CD4-positive, alpha-beta T cell treated with Interleukin-4 for 4 hours (primary cell): Measurements from ENCODE around the gene PFDN1.

Experiments used
- DNase-seq: peaks from one replicate; pipeline ENCODE4 v3.0.0-alpha.2; 2020

The PFDN1 gene

GRCh38 chr5:140328036-140328764, 25.3 kb upstream of the PFDN1 start:
- DNase-seq, result no peak

GRCh38 chr5:140327589-140327988, 24.7 kb upstream of the PFDN1 start:
- DNase-seq, result no peak

- DNase-seq, result no peak
Observed at GRCh38 chr5:140325486-140325885, 22.6 kb upstream of the PFDN1 start.

- no peak for DNase-seq
Observed at GRCh38 chr5:140324617-140325241, 21.8 kb upstream of the PFDN1 start.

- DNase-seq, result no peak
Observed at GRCh38 chr5:140324041-140324600, 21.2 kb upstream of the PFDN1 start.

- no peak for DNase-seq
Observed at GRCh38 chr5:140322751-140323731, 20.1 kb upstream of the PFDN1 start.

- DNase-seq, result no peak
Observed at GRCh38 chr5:140321796-140322195, 18.9 kb upstream of the PFDN1 start.

- DNase-seq, result no peak
Observed at GRCh38 chr5:140319833-140320232, 16.9 kb upstream of the PFDN1 start.

GRCh38 chr5:140318792-140319191, 15.9 kb upstream of the PFDN1 start:
- DNase-seq, result no peak

- DNase-seq, result no peak
Observed at GRCh38 chr5:140317859-140318258, 15.0 kb upstream of the PFDN1 start.

GRCh38 chr5:140312791-140313189, 9.9 kb upstream of the PFDN1 start:
- DNase-seq, result no peak

- DNase-seq, result no peak
Observed at GRCh38 chr5:140312067-140312790, 9.3 kb upstream of the PFDN1 start.

GRCh38 chr5:140311011-140311467, 8.1 kb upstream of the PFDN1 start:
- no peak for DNase-seq

- DNase-seq, result no peak
Observed at GRCh38 chr5:140310434-140310833, 7.5 kb upstream of the PFDN1 start.

- DNase-seq, result no peak
Observed at GRCh38 chr5:140309706-140310249, 6.9 kb upstream of the PFDN1 start.

- DNase-seq, result no peak
Observed at GRCh38 chr5:140305471-140305870, 2.6 kb upstream of the PFDN1 start.

GRCh38 chr5:140303966-140304365, 1.1 kb upstream of the PFDN1 start:
- no peak for DNase-seq

GRCh38 chr5:140301136-140301535, 1.8 kb downstream of the PFDN1 start:
- no peak for DNase-seq

- DNase-seq, result no peak
Observed at GRCh38 chr5:140299056-140299455, 3.8 kb downstream of the PFDN1 start.

- no peak for DNase-seq
Observed at GRCh38 chr5:140298183-140298601, 4.7 kb downstream of the PFDN1 start.

GRCh38 chr5:140297283-140297682, 5.6 kb downstream of the PFDN1 start:
- no peak for DNase-seq

GRCh38 chr5:140296289-140296688, 6.6 kb downstream of the PFDN1 start:
- no peak for DNase-seq
